ENCODE data around the gene RHCE. TPM values are rescaled to one million over a fixed set of nuclear protein-coding genes. Genes with fewer than 3 reads are reported as not detected.

RHCE gene
- total RNA-seq, 1 experiment from 2014 or later: not detected

DNA sequence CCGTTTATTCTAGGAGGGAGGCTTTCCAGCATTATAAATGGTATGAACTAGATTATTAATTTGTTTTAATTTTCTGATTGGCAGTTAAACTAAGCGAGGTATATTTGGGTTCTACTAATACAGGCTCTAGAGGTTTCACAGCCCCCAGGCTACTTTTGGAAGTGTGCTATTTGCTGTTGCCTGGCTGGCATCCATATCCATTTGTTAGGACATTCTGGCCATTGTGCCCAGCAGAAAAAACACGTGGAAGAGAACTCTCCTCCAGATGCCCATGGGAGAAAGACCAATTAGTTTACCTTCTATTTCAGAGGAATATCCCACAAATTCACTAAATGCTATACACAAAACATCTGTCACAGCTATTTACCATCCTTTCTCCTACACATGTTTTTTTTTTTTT, 39.4 kb upstream of the RHCE start:
- Mint-ChIP-seq H3K4me1 (ENCODE audit: low read depth, unreplicated experiment) (no peaks in the 10 kb centered on the region), H3K27me3 (ENCODE audit: insufficient read depth, unreplicated experiment) (no peaks in the 10 kb centered on the region), H3K4me3 (ENCODE audit: unreplicated experiment) (no peak overlapping the region), H3K9me3 (ENCODE audit: unreplicated experiment) (no peaks in the 10 kb centered on the region), H3K27ac (ENCODE audit: unreplicated experiment) (no peak overlapping the region), H3K36me3 (ENCODE audit: insufficient read depth, unreplicated experiment) (peaks cover 17% of the 10 kb centered on the region)
- Histone ChIP-seq H3K4me1 (no peaks in the 10 kb centered on the region), H3K36me3 (ENCODE audit: control insufficient read depth, insufficient read depth, low read length) (no peaks in the 10 kb centered on the region), H3K27me3 (replicated peaks; ENCODE audit: control insufficient read depth, insufficient read depth, low read length) (no peaks in the 10 kb centered on the region), H3K4me3 (ENCODE audit: low read depth, low read length) (no peak overlapping the region), H3K9me3 (no peaks in the 10 kb centered on the region)
- POLR2A ChIA-PET: no interaction called here
- TF ChIP-seq, protein P1, sequence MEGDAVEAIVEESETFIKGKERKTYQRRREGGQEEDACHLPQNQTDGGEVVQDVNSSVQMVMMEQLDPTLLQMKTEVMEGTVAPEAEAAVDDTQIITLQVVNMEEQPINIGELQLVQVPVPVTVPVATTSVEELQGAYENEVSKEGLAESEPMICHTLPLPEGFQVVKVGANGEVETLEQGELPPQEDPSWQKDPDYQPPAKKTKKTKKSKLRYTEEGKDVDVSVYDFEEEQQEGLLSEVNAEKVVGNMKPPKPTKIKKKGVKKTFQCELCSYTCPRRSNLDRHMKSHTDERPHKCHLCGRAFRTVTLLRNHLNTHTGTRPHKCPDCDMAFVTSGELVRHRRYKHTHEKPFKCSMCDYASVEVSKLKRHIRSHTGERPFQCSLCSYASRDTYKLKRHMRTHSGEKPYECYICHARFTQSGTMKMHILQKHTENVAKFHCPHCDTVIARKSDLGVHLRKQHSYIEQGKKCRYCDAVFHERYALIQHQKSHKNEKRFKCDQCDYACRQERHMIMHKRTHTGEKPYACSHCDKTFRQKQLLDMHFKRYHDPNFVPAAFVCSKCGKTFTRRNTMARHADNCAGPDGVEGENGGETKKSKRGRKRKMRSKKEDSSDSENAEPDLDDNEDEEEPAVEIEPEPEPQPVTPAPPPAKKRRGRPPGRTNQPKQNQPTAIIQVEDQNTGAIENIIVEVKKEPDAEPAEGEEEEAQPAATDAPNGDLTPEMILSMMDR (IDR thresholded peaks at IDR 0.05; ENCODE audit: insufficient read depth in 1 of 2, low read depth in 1 of 2, low read length in 1 of 2, severe bottlenecking in 1 of 2, unreplicated experiment in 1 of 2): no peak
- intact Hi-C loops (cut with micrococcal nuclease; ENCODE audit: unreplicated experiment): no loop called here
- no TSS peak for BruUV-seq (replicated peaks)
- CTCF ChIA-PET: interaction anchor here (0.6 kb wide), 1 partner anchor 30 kb away, joined by 3 read pairs; no protein-coding TSS in a partner anchor
- no peak for DNase-seq

DNA sequence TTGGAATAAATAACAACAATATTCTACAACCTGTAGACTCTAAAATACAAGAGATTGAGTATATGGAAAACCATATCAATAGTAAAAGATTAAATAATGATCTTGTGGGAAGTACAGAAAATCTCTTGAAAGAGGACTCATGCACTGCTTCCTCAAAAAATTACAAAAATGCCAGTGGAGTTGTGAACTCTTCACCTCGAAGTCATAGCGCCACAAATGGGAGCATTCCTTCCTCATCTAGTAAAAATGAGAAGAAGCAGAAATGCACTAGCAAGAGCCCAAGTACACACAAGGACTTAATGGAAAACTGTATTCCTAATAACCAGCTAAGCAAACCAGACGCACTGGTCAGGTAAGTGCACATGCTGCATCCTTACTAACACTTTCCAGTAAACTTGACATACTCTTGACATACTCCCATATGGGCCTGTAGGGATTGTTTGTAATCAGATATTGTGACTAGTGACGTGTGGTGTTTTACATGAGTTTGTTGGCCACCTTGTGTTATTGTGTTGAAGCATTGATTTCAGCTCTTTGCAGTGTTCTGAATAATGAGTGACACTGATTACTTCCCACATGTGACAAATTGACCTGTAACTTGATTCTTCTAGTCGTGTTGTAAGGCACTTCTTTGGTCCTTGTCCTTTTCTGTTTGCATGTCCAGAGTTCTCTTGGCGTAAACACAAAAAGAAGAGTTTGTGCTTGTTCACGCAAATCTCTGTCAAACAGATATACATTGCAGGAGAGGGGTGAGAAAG, 38.1 kb upstream of the RHCE start:
- peaks cover 17% of the 10 kb centered on the region for H3K36me3 Mint-ChIP-seq (ENCODE audit: insufficient read depth, unreplicated experiment)
- Histone ChIP-seq H3K36me3 (ENCODE audit: control insufficient read depth, insufficient read depth, low read length) (no peaks in the 10 kb centered on the region), H3K4me1 (no peaks in the 10 kb centered on the region), H3K9me3 (no peaks in the 10 kb centered on the region), H3K27me3 (replicated peaks; ENCODE audit: control insufficient read depth, insufficient read depth, low read length) (no peaks in the 10 kb centered on the region), H3K4me3 (ENCODE audit: low read depth, low read length) (no peak overlapping the region)
- no peaks in the 10 kb centered on the region for H3K9me3 Mint-ChIP-seq (ENCODE audit: unreplicated experiment)
- no peaks in the 10 kb centered on the region for H3K27me3 Mint-ChIP-seq (ENCODE audit: insufficient read depth, unreplicated experiment)
- POLR2A ChIA-PET: no interaction called here
- TF ChIP-seq, protein P1 (IDR thresholded peaks at IDR 0.05; ENCODE audit: insufficient read depth in 1 of 2, low read depth in 1 of 2, low read length in 1 of 2, severe bottlenecking in 1 of 2, unreplicated experiment in 1 of 2): no peak
- CTCF ChIA-PET: no interaction called here
- intact Hi-C loops (cut with micrococcal nuclease; ENCODE audit: unreplicated experiment): no loop called here
- H3K27ac Mint-ChIP-seq (ENCODE audit: unreplicated experiment): no peak overlapping the region
- DNase-seq: no peak
- no peak overlapping the region for H3K4me3 Mint-ChIP-seq (ENCODE audit: unreplicated experiment)
- H3K4me1 Mint-ChIP-seq (ENCODE audit: low read depth, unreplicated experiment): no peaks in the 10 kb centered on the region
- no TSS peak for BruUV-seq (replicated peaks)

DNA sequence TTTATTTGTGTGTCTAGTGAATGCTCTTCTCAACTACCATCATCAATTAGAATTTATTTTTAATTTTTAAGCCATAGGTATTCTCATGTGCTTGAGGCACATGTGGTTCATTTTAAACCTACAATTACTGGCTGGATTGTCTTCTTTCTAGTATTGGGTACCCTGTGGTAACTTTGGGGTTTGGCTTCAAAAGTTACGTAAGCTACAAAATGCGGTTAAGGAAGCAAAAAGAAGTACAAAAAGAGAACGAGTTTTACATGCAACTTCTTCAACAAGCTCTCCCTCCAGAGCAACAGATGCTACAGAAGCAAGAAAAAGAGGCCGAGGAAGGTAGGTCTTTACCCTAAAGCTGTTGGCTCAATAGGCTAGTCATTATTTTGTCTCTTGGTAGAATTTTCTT, 35.9 kb upstream of the RHCE start:
- ChIA-PET POLR2A (no interaction called here), CTCF (no interaction called here)
- Histone ChIP-seq H3K4me1 (no peaks in the 10 kb centered on the region), H3K9me3 (no peaks in the 10 kb centered on the region), H3K27me3 (replicated peaks; ENCODE audit: control insufficient read depth, insufficient read depth, low read length) (no peaks in the 10 kb centered on the region), H3K36me3 (ENCODE audit: control insufficient read depth, insufficient read depth, low read length) (no peaks in the 10 kb centered on the region), H3K4me3 (ENCODE audit: low read depth, low read length) (no peak overlapping the region)
- no peaks in the 10 kb centered on the region for H3K4me1 Mint-ChIP-seq (ENCODE audit: low read depth, unreplicated experiment)
- H3K9me3 Mint-ChIP-seq (ENCODE audit: unreplicated experiment): no peaks in the 10 kb centered on the region
- no peaks in the 10 kb centered on the region for H3K27me3 Mint-ChIP-seq (ENCODE audit: insufficient read depth, unreplicated experiment)
- intact Hi-C loops (cut with micrococcal nuclease; ENCODE audit: unreplicated experiment): no loop called here
- no peak overlapping the region for H3K27ac Mint-ChIP-seq (ENCODE audit: unreplicated experiment)
- H3K4me3 Mint-ChIP-seq (ENCODE audit: unreplicated experiment): no peak overlapping the region
- TF ChIP-seq, protein P1 (IDR thresholded peaks at IDR 0.05; ENCODE audit: insufficient read depth in 1 of 2, low read depth in 1 of 2, low read length in 1 of 2, severe bottlenecking in 1 of 2, unreplicated experiment in 1 of 2): no peak
- no peak for DNase-seq
- no TSS peak for BruUV-seq (replicated peaks)
- peaks cover 17% of the 10 kb centered on the region for H3K36me3 Mint-ChIP-seq (ENCODE audit: insufficient read depth, unreplicated experiment)

Data from Caco-2 (cell line).